Nephron progenitor cell (in vitro differentiated cells): ENCODE measurements around the gene TMBIM6.

Source experiments
- DNase-seq: peaks from one replicate; pipeline ENCODE4 v3.0.0; 2021
- H3K27ac Mint-ChIP-seq: 2 replicates; pipeline ENCODE4 v1.8.0; 2021; ENCODE audit warnings: mild to moderate bottlenecking, moderate library complexity, mixed read lengths
- H3K27me3 Mint-ChIP-seq: 2 replicates; pipeline ENCODE4 v1.8.0; 2021; ENCODE audit warnings: mild to moderate bottlenecking, low read depth, mixed read lengths; ENCODE audit not compliant: poor library complexity
- H3K36me3 Mint-ChIP-seq: 2 replicates; pipeline ENCODE4 v1.8.0; 2021; ENCODE audit warnings: low read depth, mixed read lengths
- H3K4me1 Mint-ChIP-seq: 2 replicates; pipeline ENCODE4 v1.8.0; 2021; ENCODE audit warnings: mixed read lengths
- H3K4me3 Mint-ChIP-seq: 2 replicates; pipeline ENCODE4 v1.8.0; 2021; ENCODE audit warnings: mild to moderate bottlenecking, moderate library complexity, mixed read lengths
- H3K9me3 Mint-ChIP-seq: 2 replicates; pipeline ENCODE4 v1.8.0; 2021; ENCODE audit warnings: mild to moderate bottlenecking, moderate library complexity, mixed read lengths
- TF ChIP-seq, protein P1 (sequence below): fragments of 200-600 bp; sonication (generic); IDR thresholded peaks from 2 replicates; pipeline ENCODE4 v1.5.0; 2021; ENCODE audit warnings: antibody characterized with exemption

The TMBIM6 gene, protein sequence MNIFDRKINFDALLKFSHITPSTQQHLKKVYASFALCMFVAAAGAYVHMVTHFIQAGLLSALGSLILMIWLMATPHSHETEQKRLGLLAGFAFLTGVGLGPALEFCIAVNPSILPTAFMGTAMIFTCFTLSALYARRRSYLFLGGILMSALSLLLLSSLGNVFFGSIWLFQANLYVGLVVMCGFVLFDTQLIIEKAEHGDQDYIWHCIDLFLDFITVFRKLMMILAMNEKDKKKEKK

GRCh38 chr12:49740930-49741881 lies at the start of gene TMBIM6:
TSS of gene TMBIM6 (plus strand) at chr12:49741557. CDS start at chr12:49752494, 10,937 bp downstream.
- peaks cover 38% of the 10 kb centered on the region for H3K4me1 Mint-ChIP-seq
- H3K27ac Mint-ChIP-seq: peak within 1 kb of the TSS; percentile 99
- TF ChIP-seq, protein P1, sequence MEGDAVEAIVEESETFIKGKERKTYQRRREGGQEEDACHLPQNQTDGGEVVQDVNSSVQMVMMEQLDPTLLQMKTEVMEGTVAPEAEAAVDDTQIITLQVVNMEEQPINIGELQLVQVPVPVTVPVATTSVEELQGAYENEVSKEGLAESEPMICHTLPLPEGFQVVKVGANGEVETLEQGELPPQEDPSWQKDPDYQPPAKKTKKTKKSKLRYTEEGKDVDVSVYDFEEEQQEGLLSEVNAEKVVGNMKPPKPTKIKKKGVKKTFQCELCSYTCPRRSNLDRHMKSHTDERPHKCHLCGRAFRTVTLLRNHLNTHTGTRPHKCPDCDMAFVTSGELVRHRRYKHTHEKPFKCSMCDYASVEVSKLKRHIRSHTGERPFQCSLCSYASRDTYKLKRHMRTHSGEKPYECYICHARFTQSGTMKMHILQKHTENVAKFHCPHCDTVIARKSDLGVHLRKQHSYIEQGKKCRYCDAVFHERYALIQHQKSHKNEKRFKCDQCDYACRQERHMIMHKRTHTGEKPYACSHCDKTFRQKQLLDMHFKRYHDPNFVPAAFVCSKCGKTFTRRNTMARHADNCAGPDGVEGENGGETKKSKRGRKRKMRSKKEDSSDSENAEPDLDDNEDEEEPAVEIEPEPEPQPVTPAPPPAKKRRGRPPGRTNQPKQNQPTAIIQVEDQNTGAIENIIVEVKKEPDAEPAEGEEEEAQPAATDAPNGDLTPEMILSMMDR: peak; percentile 91
- H3K4me3 Mint-ChIP-seq: peak within 1 kb of the TSS; percentile 96
- H3K27me3 Mint-ChIP-seq: peaks cover 20% of the 10 kb centered on the region
- no peaks in the 10 kb centered on the region for H3K9me3 Mint-ChIP-seq
- DNase-seq: peak; percentile 97
- H3K36me3 Mint-ChIP-seq: peaks cover 18% of the 10 kb centered on the region

DNA sequence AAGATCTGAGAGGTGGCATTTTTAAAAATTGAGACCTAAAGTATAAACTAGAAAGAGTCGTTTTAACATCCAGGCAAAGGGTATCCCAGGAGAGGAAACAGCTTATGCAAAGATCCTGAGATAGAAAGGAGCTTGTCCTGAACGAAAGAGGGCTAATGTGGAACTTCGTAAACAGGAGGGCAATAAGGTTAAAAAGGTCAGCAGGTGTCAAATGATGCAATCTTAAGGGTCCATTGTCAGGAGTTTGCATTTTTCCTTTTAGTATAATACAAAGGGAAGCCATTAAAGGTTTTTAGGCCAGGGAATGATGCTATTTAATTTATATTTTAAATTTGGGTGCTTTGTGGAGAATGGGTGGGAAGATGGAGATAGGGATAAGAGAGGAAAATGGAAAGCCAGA lies 48.5 kb upstream of the TMBIM6 start:
- H3K27ac Mint-ChIP-seq: no peak overlapping the region
- no peaks in the 10 kb centered on the region for H3K27me3 Mint-ChIP-seq
- H3K4me1 Mint-ChIP-seq: peaks cover 22% of the 10 kb centered on the region
- no peaks in the 10 kb centered on the region for H3K9me3 Mint-ChIP-seq
- peaks cover 5% of the 10 kb centered on the region for H3K36me3 Mint-ChIP-seq
- H3K4me3 Mint-ChIP-seq: no peak overlapping the region
- no peak for DNase-seq
- TF ChIP-seq, protein P1: no peak

DNA sequence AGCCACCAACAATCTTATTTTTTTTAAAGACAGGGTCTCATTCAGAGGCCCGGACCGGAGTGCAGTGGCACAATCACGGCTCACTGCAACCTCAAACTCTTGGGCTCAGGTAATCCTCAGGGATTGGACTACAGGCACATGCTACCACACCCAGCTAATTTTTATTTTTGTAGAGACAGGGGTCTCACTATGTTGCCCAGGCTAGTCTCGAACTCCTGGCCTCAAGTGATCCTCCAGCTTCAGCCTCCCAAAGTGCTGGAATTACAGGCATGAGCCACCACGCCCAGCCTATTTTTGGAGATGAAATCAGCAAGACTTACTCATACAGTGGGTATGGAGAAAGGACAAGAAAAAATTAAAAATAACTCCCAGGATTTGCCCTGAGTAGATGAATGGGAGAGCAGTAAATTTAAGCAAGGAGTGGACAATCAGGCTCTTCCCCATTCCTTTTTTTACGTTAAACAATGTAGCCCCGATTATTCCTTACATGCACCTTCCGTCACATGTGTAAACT lies 47.4 kb upstream of the TMBIM6 start:
- no peaks in the 10 kb centered on the region for H3K9me3 Mint-ChIP-seq
- TF ChIP-seq, protein P1: no peak
- peaks cover 34% of the 10 kb centered on the region for H3K4me1 Mint-ChIP-seq
- no peak overlapping the region for H3K4me3 Mint-ChIP-seq
- peaks cover 5% of the 10 kb centered on the region for H3K36me3 Mint-ChIP-seq
- H3K27me3 Mint-ChIP-seq: no peaks in the 10 kb centered on the region
- DNase-seq: no peak
- no peak overlapping the region for H3K27ac Mint-ChIP-seq

DNA sequence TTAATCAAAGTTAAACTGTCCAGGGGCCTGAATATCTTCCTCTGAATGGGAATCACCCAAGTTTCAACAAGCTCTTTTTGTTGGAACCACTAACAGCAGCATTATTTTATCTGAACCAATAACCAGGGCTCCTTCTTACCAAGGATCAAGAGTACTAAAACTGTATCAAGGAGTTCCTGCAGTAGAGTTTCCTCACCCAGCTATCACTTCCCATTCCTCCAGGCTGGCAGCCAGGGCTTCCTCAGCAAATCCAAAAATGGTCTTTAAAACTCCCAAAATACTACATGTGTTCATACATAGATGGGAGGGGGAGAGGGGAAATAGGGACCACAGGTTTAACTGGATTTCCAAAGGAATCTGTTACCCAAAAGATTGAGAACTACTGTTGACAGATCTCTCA lies 44.6 kb upstream of the TMBIM6 start:
- Mint-ChIP-seq H3K27me3 (no peaks in the 10 kb centered on the region), H3K36me3 (peaks cover 19% of the 10 kb centered on the region), H3K9me3 (no peaks in the 10 kb centered on the region), H3K4me1 (peaks cover 40% of the 10 kb centered on the region), H3K4me3 (no peak overlapping the region), H3K27ac (no peak overlapping the region)
- TF ChIP-seq, protein P1: no peak
- no peak for DNase-seq

- H3K36me3 Mint-ChIP-seq: peaks cover 18% of the 10 kb centered on the region
These were observed 43.5 kb upstream of the TMBIM6 start for GRCh38 chr12:49697808-49698207.

More at GRCh38 chr12:49697808-49698207, 43.5 kb upstream of the TMBIM6 start:
- Mint-ChIP-seq H3K4me3 (no peak overlapping the region), H3K27ac (no peak overlapping the region), H3K27me3 (no peaks in the 10 kb centered on the region), H3K4me1 (peaks cover 46% of the 10 kb centered on the region), H3K9me3 (no peaks in the 10 kb centered on the region)
- no peak for DNase-seq
- TF ChIP-seq, protein P1: no peak
